ENCODE measurements around the gene MUSTN1. TPM values are rescaled to one million over a fixed set of nuclear protein-coding genes. Genes with fewer than 3 reads are reported as not detected.

MUSTN1 gene
- total and polyA plus RNA-seq, 2 donors (not counting 3 experiments of a cell fraction or from before 2014, with no cell fraction given): 1.1 to 2.2 TPM

- Histone ChIP-seq H3K79me2 (ENCODE audit: control insufficient read depth, insufficient read depth, low read length) (no peaks in the 10 kb centered on the region), H3K27ac (ENCODE audit: insufficient read depth, low read depth, low read length) (no peak overlapping the region), H4K20me1 (replicated peaks; ENCODE audit: control insufficient read depth, extremely low read depth, insufficient read depth, low read length) (no peaks in the 10 kb centered on the region), H3K4me1 (ENCODE audit: control insufficient read depth, extremely low read depth, insufficient read depth, low read length) (no peaks in the 10 kb centered on the region), H3K9me3 (replicated peaks; ENCODE audit: control insufficient read depth, insufficient read depth, low read length) (no peaks in the 10 kb centered on the region), H3K36me3 (ENCODE audit: control insufficient read depth in 2 of 2, extremely low read depth in 1 of 2, insufficient read depth in 2 of 2, low read length in 2 of 2) (peaks cover 0 to 5% of the 10 kb centered on the region in 2 experiments), H2AFZ (ENCODE audit: low read depth, low read length) (no peak overlapping the region), H3K9ac (replicated peaks; ENCODE audit: extremely low read depth, insufficient read depth, low read length) (no peak overlapping the region), H3K4me2 (ENCODE audit: insufficient read depth, low read length) (no peak overlapping the region), H3K27me3 (ENCODE audit: control insufficient read depth in 2 of 2, insufficient read depth in 2 of 2, low read length in 2 of 2) (no peaks in the 10 kb centered on the region), H3K9me1 (replicated peaks; ENCODE audit: control insufficient read depth, extremely low read depth, insufficient read depth, low read length) (no peaks in the 10 kb centered on the region), H3K4me3 (replicated peaks in 1 of 3; ENCODE audit: insufficient read depth in 1 of 3, low read depth in 1 of 3, low read length in 3 of 3) (no peak overlapping the region)
- DNase-seq (ENCODE audit: low read depth, low spot score): no peak
- no TSS peak for BruUV-seq (replicated peaks)
- TF ChIP-seq POLR2AphosphoS5 (IDR thresholded peaks at IDR 0.05; ENCODE audit: insufficient read depth, low read depth, low read length) (no peak), MYC (IDR thresholded peaks at IDR 0.05; ENCODE audit: low read depth, low read length) (no peak), POLR2A (IDR thresholded peaks at IDR 0.05; ENCODE audit: low read depth, low read length) (no peak), CTCF (IDR thresholded peaks at IDR 0.05; ENCODE audit: extremely low read depth in 1 of 2, insufficient read depth in 1 of 2, low read depth in 1 of 2, low read length in 2 of 2) (no peak), MAX (IDR thresholded peaks at IDR 0.05; ENCODE audit: insufficient read depth, insufficient read length) (no peak), GATA2 (IDR thresholded peaks at IDR 0.05; ENCODE audit: insufficient read depth, insufficient read length, low read depth, low read length) (no peak), FOS (IDR thresholded peaks at IDR 0.05; ENCODE audit: borderline replicate concordance, insufficient read depth, low read length) (no peak)
- FAIRE-seq: no peak
- POLR2A ChIA-PET: interaction anchor here (0.6 kb wide), 1 partner anchor 89 kb away, joined by 3 read pairs; no protein-coding TSS in a partner anchor
- dilution Hi-C loops (cut with MboI; ENCODE audit: extremely low pct_ligation_motif_present, low sequenced_read_pairs) (no loop called here), intact Hi-C loops (cut with micrococcal nuclease) (no loop called here)
- CTCF ChIA-PET: interaction anchor here (1.0 to 2.1 kb wide), 3 partner anchors 83 to 221 kb away, joined by 3 to 11 read pairs (median 3); no protein-coding TSS in a partner anchor
Measured at GRCh38 chr3:52852419-52852818, 17.6 kb upstream of the MUSTN1 start.
